HFFc6 (cell line): ENCODE measurements around the gene MPL. TPM values are rescaled to one million over a fixed set of nuclear protein-coding genes. Genes with fewer than 3 reads are reported as not detected.

Experiments
- DNase-seq: peaks from one replicate; pipeline ENCODE4 v3.0.0-alpha.2; 2018
- H3K27ac Mint-ChIP-seq: 2 replicates; pipeline ENCODE4 v1.8.0; 2020; ENCODE audit warnings: mild to moderate bottlenecking, mixed read lengths
- H3K27me3 Mint-ChIP-seq: 2 replicates; pipeline ENCODE4 v1.8.0; 2021; ENCODE audit warnings: mild to moderate bottlenecking, moderate library complexity, mixed read lengths; ENCODE audit not compliant: insufficient read depth
- H3K36me3 Mint-ChIP-seq: 2 replicates; pipeline ENCODE4 v1.8.0; 2021; ENCODE audit warnings: low read depth, mixed read lengths
- H3K4me1 Mint-ChIP-seq: 2 replicates; pipeline ENCODE4 v1.8.0; 2020; ENCODE audit warnings: low read depth, mixed read lengths
- H3K4me3 Mint-ChIP-seq: 2 replicates; pipeline ENCODE4 v1.8.0; 2020; ENCODE audit warnings: mild to moderate bottlenecking, moderate library complexity, mixed read lengths
- H3K9me3 Mint-ChIP-seq: 2 replicates; pipeline ENCODE4 v1.8.0; 2020; ENCODE audit warnings: mild to moderate bottlenecking, mixed read lengths
- total RNA-seq, 6 experiments: library from RNA; stranded (reverse); fragmentation: NEBNext Ultra II Directional; extraction: Animal tissue kit (Norgen Biotek cat#: 25700); gene quantifications; 2 replicates in 1 of 6; 3 replicates in 5 of 6; pipeline ENCODE4 v1.2.3, GENCODE V29; 2021
- TF ChIP-seq, protein P1 (sequence below): fragments of 200-600 bp; sonication (generic); IDR thresholded peaks from 2 replicates; pipeline ENCODE4 v1.5.0; 2021; ENCODE audit warnings: antibody characterized with exemption, mild to moderate bottlenecking

MPL gene
- total RNA-seq, 6 experiments from 2014 or later: not detected

DNA sequence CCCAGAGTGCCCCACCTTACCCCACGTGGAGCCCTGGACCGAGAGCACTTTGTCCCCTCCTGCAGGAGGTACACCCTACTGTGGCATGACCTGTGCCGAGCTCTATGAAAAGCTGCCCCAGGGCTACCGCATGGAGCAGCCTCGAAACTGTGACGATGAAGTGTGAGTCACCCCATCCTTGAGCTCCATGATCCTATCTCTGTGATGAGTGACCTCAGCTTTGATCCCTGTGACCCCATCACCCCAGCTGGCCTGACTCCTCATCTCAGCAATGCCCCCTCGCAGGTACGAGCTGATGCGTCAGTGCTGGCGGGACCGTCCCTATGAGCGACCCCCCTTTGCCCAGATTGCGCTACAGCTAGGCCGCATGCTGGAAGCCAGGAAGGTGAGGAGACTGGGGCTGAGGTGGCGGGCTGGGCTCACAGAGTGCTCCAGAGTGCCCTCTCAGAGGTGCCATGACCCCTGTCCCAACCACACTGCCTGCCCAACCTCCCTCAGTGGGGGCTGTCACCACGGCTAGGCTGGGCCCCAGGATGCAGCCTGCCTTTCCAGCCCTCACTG lies 16.2 kb upstream of the MPL start:
- H3K9me3 Mint-ChIP-seq: peaks cover 14% of the 10 kb centered on the region
- H3K4me1 Mint-ChIP-seq: peaks cover 32% of the 10 kb centered on the region
- peaks cover 1% of the 10 kb centered on the region for H3K27me3 Mint-ChIP-seq
- no peak for DNase-seq
- no peak overlapping the region for H3K4me3 Mint-ChIP-seq
- no peak overlapping the region for H3K27ac Mint-ChIP-seq
- peaks cover 13% of the 10 kb centered on the region; the same call in 1 of the 2 replicates for H3K36me3 Mint-ChIP-seq
- TF ChIP-seq, protein P1, sequence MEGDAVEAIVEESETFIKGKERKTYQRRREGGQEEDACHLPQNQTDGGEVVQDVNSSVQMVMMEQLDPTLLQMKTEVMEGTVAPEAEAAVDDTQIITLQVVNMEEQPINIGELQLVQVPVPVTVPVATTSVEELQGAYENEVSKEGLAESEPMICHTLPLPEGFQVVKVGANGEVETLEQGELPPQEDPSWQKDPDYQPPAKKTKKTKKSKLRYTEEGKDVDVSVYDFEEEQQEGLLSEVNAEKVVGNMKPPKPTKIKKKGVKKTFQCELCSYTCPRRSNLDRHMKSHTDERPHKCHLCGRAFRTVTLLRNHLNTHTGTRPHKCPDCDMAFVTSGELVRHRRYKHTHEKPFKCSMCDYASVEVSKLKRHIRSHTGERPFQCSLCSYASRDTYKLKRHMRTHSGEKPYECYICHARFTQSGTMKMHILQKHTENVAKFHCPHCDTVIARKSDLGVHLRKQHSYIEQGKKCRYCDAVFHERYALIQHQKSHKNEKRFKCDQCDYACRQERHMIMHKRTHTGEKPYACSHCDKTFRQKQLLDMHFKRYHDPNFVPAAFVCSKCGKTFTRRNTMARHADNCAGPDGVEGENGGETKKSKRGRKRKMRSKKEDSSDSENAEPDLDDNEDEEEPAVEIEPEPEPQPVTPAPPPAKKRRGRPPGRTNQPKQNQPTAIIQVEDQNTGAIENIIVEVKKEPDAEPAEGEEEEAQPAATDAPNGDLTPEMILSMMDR: no peak

DNA sequence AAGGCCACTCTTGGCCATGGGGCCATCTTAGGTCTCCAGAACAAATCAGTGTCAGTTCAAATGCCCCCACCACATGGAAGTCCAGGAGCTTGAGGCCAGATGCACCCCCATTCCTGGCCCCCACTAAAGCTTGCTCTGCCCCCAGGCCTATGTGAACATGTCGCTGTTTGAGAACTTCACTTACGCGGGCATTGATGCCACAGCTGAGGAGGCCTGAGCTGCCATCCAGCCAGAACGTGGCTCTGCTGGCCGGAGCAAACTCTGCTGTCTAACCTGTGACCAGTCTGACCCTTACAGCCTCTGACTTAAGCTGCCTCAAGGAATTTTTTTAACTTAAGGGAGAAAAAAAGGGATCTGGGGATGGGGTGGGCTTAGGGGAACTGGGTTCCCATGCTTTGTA lies 15.1 kb upstream of the MPL start:
- H3K36me3 Mint-ChIP-seq: peaks cover 14% of the 10 kb centered on the region; the same call in 1 of the 2 replicates
- peaks cover 1% of the 10 kb centered on the region for H3K27me3 Mint-ChIP-seq
- H3K27ac Mint-ChIP-seq: no peak overlapping the region
- TF ChIP-seq, protein P1: no peak
- H3K9me3 Mint-ChIP-seq: peaks cover 22% of the 10 kb centered on the region
- H3K4me1 Mint-ChIP-seq: peaks cover 28% of the 10 kb centered on the region
- no peak overlapping the region for H3K4me3 Mint-ChIP-seq
- DNase-seq: no peak

DNA sequence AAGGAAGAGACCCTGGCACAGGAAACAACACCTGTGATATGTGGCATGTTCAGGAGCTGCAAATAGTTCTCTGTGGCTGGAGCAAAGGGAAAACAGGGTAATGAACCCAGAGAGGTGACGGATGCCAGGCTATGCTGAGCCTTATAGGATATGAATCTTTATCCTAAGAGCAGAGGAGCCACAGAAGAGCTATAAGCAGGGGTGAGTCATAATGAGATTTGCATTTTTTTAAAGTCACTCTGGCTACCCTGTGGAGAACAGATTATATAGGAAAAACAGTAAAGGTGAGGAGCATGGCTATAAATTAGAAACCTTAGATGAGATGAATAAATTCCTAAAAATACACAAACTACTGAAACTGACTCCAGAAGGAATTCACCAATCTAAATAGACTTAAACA lies 12.8 kb upstream of the MPL start:
- TF ChIP-seq, protein P1: no peak
- DNase-seq: no peak
- peaks cover 21% of the 10 kb centered on the region for H3K4me1 Mint-ChIP-seq
- peaks cover 22% of the 10 kb centered on the region for H3K9me3 Mint-ChIP-seq
- no peaks in the 10 kb centered on the region; the same call in 1 of the 2 replicates for H3K27me3 Mint-ChIP-seq
- no peak overlapping the region for H3K4me3 Mint-ChIP-seq
- no peak overlapping the region for H3K27ac Mint-ChIP-seq
- peaks cover 19% of the 10 kb centered on the region; the same call in 1 of the 2 replicates for H3K36me3 Mint-ChIP-seq

DNA sequence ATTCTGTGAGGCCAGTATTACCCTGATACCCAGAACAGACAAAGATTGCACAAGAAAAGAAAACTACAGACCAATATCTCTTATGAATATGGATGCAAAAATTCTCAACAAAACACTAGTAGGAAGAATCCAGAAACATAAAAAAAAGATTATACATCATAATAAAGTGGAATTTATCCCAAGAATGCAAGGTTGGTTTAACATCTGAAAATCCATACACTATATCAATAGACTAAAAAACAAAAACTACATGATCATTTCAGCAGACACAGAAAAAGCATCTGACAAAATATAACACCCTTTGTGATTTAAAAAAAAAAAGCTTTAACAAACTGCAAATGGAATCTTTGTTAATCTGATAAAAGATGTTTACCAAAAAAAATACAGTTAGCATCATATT lies 12.2 kb upstream of the MPL start:
- Mint-ChIP-seq H3K27me3 (no peaks in the 10 kb centered on the region; the same call in 1 of the 2 replicates), H3K27ac (no peak overlapping the region), H3K4me3 (no peak overlapping the region), H3K36me3 (peaks cover 19% of the 10 kb centered on the region; the same call in 1 of the 2 replicates), H3K9me3 (peaks cover 22% of the 10 kb centered on the region), H3K4me1 (peaks cover 27% of the 10 kb centered on the region)
- TF ChIP-seq, protein P1: no peak
- no peak for DNase-seq

DNA sequence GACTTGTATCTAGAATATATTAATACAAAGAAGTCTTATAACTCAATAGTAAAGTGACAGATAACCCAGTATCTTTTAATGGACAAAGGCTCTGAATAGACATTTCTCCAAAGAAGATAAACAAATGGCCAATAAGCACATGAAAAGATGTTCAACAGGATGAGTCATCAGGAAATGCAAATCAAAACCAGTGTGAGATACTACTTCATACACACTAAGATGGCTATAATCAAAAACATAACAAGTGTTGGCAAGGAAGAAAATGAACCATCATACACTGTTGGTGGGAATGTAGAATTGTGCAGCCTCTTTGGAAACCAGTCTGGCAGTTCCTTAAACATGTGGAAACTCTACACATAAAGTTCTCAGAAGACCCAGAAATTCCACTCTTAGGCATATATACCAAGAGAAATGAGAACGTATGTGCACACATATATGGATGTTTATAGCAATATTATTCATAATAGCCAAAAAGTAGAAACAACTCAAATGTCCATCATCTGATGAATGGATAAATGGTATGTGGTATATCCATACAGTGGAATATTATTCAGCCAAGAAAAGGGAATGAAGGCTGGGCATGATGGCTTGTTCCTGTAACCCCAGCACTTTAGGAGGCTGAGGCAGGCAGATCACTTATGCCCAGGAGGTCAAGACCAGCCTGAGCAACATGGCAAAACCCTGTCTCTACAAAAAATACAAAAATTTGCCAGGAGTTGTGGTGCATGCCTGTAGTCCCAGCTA lies 9.9 kb upstream of the MPL start:
- no peak for DNase-seq
- Mint-ChIP-seq H3K4me1 (peaks cover 31% of the 10 kb centered on the region), H3K36me3 (peaks cover 19% of the 10 kb centered on the region; the same call in 1 of the 2 replicates), H3K4me3 (no peak overlapping the region), H3K27me3 (peaks cover 1% of the 10 kb centered on the region), H3K9me3 (peaks cover 22% of the 10 kb centered on the region), H3K27ac (no peak overlapping the region)
- TF ChIP-seq, protein P1: no peak
